Activated CD4-positive, alpha-beta memory T cell treated with anti-CD3 and anti-CD28 coated beads for 36 hours (primary cell): ENCODE results near the gene SIX6. TPM values are rescaled to one million over a fixed set of nuclear protein-coding genes. Genes with fewer than 3 reads are reported as not detected.
"Not testable (repeated sequence)": the region's sequence is repeated elsewhere in the genome, so short reads cannot be mapped to it uniquely, and the experiment has no call there.

ENCODE experiments used
- CTCF ChIA-PET: fragments of 350-600 bp; sonication (Branson Sonifier 250); formaldehyde crosslinking; loops from one replicate; lab custom pipeline; 2021; ENCODE audit warnings: antibody characterized with exemption, inconsistent platforms; lab: Charles Lee
- POLR2A ChIA-PET: fragments of 350-600 bp; sonication (Branson Sonifier 250); formaldehyde crosslinking; loops from one replicate; lab custom pipeline; 2021; ENCODE audit warnings: antibody characterized with exemption; lab: Charles Lee
- DNase-seq: peaks from one replicate; pipeline ENCODE4 v3.0.0-alpha.2; 2020
- H3K27ac Mint-ChIP-seq: one replicate; pipeline ENCODE4 v1.8.0; 2021; ENCODE audit warnings: mixed read lengths
- H3K27me3 Mint-ChIP-seq: one replicate; pipeline ENCODE4 v1.8.0; 2021; ENCODE audit warnings: mixed read lengths
- H3K36me3 Mint-ChIP-seq: one replicate; pipeline ENCODE4 v1.8.0; 2021; ENCODE audit warnings: mixed read lengths
- H3K4me1 Mint-ChIP-seq: one replicate; pipeline ENCODE4 v1.8.0; 2021; ENCODE audit warnings: low read depth, mixed read lengths
- H3K4me3 Mint-ChIP-seq: one replicate; pipeline ENCODE4 v1.8.0; 2021; ENCODE audit warnings: mild to moderate bottlenecking, mixed read lengths
- H3K9me3 Mint-ChIP-seq: one replicate; pipeline ENCODE4 v1.8.0; 2021; ENCODE audit warnings: mixed read lengths
- intact Hi-C: fragments of 100-400 bp; cut with micrococcal nuclease; formaldehyde crosslinking; loops from one replicate; pipeline ENCODE4 v1.15.1; 2023
- total RNA-seq, 2 experiments: library from RNA; stranded (reverse); gene quantifications; one replicate each; pipeline ENCODE4 v1.2.3, GENCODE V29; 2021

Gene SIX6
- not detected for total RNA-seq

DNA sequence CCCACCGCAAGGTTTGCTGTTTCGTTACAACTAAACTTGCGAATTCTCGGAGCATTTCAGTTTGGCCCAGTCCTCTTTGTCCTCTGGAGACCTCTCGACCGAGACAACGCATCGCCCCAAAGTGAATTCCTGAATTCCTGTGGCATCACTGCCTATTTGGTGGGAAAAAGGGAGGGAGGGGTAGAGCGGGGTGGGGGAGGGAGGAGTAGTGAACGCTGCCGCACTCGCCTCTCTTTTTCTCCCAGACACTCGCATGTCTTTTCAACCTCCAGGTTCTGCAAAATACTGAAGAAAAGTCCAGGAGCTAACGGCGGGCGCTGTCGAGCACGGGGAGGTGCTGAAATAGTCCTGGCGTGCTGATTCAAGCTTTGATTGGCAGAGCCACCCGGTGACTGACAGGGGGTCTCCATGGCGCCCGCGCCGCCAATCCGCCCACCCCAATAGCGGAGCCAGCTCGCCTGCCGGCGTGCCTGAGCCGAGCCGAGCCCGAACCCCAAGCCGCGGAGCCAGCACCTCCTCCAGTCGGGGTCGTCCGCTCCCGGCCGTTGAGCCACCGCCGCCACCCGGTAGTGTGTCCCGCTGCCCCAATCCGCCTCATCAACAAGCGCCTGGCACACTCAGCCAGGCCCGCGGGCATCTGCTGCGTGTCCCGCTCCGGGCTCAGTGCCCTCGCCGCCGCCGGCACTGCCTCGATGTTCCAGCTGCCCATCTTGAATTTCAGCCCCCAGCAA is at the start of gene SIX6:
SIX6 (plus strand) TSS at position 440 of the 731 bp plus-strand sequence; CDS start at position 693, 253 bp downstream.
- CTCF ChIA-PET = interaction anchor here (1.1 kb wide), 1 partner anchor 147 kb away, joined by 3 read pairs; no protein-coding TSS in a partner anchor
- Mint-ChIP-seq H3K4me3 (no peak within 1 kb of the TSS), H3K4me1 (peaks cover 22% of the 10 kb centered on the region), H3K36me3 (no peaks in the 10 kb centered on the region), H3K9me3 (no peaks in the 10 kb centered on the region), H3K27me3 (peaks cover 70% of the 10 kb centered on the region), H3K27ac (no peak within 1 kb of the TSS)
- POLR2A ChIA-PET = no interaction called here
- DNase-seq = peak; percentile 20
- intact Hi-C loops = no loop called here

DNA sequence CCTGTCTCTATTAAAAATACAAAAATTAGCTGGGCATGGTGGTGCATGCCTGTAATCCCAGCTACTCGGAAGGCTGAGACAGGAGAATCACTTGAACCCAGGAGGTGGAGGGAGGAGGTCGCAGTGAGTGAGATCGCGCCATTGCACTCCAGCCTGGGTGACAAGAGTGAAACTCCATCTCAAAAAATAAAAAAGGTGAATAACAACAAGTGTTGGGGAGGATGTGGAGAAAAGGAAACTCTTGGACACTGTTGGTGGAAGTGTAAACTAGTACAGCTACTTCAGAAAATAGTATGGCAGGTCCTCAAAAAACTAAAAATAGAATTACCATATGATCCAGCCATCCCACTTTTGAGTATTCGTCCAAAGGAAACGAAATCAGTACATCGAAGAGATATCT is 28.7 kb upstream of the SIX6 start:
- H3K9me3 Mint-ChIP-seq, POLR2A ChIA-PET, DNase-seq, H3K27ac Mint-ChIP-seq, H3K36me3 Mint-ChIP-seq, CTCF ChIA-PET, intact Hi-C loops, H3K4me1 Mint-ChIP-seq, H3K4me3 Mint-ChIP-seq: not testable (repeated sequence)
- peaks cover 13% of the 10 kb centered on the region for H3K27me3 Mint-ChIP-seq

DNA sequence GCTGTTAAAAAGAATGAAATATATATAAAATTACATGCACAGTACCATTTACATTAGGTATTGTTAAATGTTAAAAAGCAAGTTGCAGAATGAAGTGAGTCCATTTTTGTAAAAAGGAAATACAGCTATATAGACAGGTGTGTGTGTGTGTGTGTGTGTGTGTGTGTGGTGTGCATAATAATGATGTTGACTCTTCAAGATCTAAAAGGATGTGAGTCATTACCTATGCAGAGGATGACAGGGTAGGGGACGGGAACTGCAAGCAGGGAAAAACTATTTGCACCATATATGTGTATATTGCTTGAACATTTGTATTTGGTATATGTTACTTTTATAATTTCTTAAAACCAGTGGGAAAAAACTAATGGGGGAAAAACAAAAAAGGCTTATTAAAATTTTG is 26.2 kb upstream of the SIX6 start:
- no peak overlapping the region for H3K27ac Mint-ChIP-seq
- peaks cover 2% of the 10 kb centered on the region for H3K36me3 Mint-ChIP-seq
- POLR2A ChIA-PET = no interaction called here
- no peak for DNase-seq
- intact Hi-C loops = no loop called here
- H3K27me3 Mint-ChIP-seq = peaks cover 22% of the 10 kb centered on the region
- H3K9me3 Mint-ChIP-seq = peaks cover 3% of the 10 kb centered on the region
- peaks cover 3% of the 10 kb centered on the region for H3K4me1 Mint-ChIP-seq
- CTCF ChIA-PET = no interaction called here
- H3K4me3 Mint-ChIP-seq = no peak overlapping the region

DNA sequence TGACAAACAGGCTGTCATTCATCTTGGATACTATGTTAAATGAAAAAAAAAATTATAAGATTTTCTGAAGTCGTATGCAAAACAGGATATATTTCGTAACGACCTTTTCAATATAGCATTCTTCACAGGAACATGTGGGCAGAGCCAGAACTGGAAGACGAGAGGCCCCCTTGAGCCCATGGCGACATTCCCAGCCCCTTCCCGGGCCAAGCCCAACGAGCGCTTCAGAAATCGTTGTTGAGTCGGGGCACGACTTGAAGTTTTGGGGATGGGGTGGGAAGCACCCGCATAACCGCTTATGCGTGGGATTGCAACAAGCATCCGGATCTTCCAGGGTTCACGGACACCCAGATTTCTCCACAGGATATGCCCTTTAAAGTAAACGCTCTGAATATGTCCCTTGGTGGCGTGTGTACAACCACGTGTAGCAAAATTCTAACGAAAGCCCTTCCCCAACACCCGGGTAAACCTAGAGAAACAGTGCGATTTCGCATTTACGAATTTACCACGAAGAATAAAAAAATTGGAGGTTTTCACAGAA is 23.8 kb upstream of the SIX6 start:
- no peak for DNase-seq
- ChIA-PET POLR2A (no interaction called here), CTCF (interaction anchor here (0.6 kb wide), 1 partner anchor 1405 kb away, joined by 3 read pairs; no protein-coding TSS in a partner anchor)
- intact Hi-C loops = loop anchor here (5.0 kb wide), 1 partner anchor 153 kb away; no protein-coding TSS in a partner anchor
- Mint-ChIP-seq H3K4me1 (peaks cover 3% of the 10 kb centered on the region), H3K4me3 (no peak overlapping the region), H3K27me3 (peaks cover 20% of the 10 kb centered on the region), H3K9me3 (no peaks in the 10 kb centered on the region), H3K36me3 (no peaks in the 10 kb centered on the region), H3K27ac (no peak overlapping the region)

DNA sequence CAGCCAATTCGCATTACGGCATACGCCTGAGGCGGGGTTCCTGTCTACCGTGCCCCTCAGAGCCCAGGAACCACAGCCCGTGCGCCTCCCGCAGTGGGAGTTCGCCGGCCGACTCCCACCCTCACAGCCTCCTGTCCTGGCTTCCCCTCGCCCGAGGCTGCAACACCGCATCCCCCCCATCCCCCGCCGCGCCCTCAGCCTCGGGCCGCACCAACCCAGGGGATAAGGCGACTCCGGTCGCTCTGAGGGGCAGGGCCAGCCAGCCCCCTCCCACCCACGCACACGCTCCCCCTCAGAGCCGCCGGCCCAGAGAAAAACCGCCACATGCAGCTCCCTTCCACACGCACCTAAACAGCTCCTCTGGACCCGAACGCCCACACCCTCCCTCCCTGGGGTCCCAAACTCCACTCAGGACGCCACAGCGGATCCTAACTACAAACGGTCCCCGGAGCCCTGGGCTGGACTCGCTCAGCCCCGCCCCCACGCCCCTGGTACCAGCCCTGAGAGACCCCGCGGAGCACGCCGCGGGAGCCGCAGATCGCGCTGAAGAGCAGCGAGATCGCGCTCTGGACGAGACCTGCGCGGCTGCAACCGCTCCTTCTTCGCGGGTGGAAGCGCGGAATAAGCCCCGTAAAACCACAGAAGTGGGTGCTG is 23.2 kb upstream of the SIX6 start, which contains the start of gene C14orf39:
C14orf39 (minus strand) TSS at position 466 of the 654 bp plus-strand sequence. CDS start 985 bp downstream, outside the sequence.
- H3K4me1 Mint-ChIP-seq = peaks cover 3% of the 10 kb centered on the region
- intact Hi-C loops = loop anchor here (5.0 kb wide), 1 partner anchor 153 kb away; no protein-coding TSS in a partner anchor

DNA sequence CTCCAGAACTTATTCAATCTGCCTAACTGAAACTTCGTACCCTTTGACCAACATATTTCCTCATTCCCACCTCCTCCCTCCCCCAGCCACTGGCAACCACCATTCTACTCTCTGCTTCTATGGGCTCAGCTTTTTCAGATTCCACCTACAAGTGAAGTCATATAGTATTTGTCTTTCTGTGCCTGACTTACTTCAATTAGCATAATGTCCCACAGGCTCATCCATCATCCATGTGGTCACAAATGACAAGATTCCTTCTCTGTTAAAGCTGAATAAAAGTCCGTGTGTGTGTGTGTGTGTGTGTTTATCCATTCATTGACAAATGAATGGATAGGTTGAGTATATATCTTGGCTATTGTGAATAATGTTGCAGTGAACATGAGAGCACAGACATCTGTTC is 21.7 kb upstream of the SIX6 start:
- ChIA-PET CTCF (no interaction called here), POLR2A (no interaction called here)
- DNase-seq = no peak
- Mint-ChIP-seq H3K9me3 (no peaks in the 10 kb centered on the region), H3K36me3 (no peaks in the 10 kb centered on the region), H3K4me1 (peaks cover 3% of the 10 kb centered on the region), H3K4me3 (no peak overlapping the region), H3K27me3 (peaks cover 21% of the 10 kb centered on the region), H3K27ac (no peak overlapping the region)
- intact Hi-C loops = loop anchor here (5.0 kb wide), 1 partner anchor 155 kb away; no protein-coding TSS in a partner anchor

More for the DNA sequence above, 23.2 kb upstream of the SIX6 start, which contains the start of gene C14orf39:
- H3K27ac Mint-ChIP-seq = no peak within 1 kb of the TSS
- ChIA-PET POLR2A (no interaction called here), CTCF (no interaction called here)
- no peaks in the 10 kb centered on the region for H3K36me3 Mint-ChIP-seq
- no peak within 1 kb of the TSS for H3K4me3 Mint-ChIP-seq
- DNase-seq = peak; percentile 25
- peaks cover 20% of the 10 kb centered on the region for H3K27me3 Mint-ChIP-seq
- no peaks in the 10 kb centered on the region for H3K9me3 Mint-ChIP-seq

- POLR2A ChIA-PET = no interaction called here
Observed at GRCh38 chr14:60488175-60488574, 20.8 kb upstream of the SIX6 start.

DNA sequence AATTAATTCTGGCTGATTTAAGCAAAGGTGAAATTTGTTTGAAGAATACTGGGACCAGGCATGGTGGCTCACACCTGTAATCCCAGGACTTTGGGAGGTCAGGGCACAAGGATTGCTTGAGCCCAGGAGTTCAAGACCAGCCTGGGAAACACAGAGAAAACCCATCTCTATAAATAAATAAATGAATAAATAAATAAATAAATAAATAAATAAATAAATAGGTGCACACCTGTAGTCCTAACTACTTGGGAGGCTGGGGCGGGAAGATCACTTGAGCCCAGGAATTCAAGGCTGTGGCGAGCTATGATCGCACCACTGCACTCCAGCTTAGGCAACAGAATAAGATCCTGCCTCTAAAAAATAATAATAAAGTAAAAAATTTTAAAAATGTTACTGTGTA is 18.7 kb upstream of the SIX6 start:
- intact Hi-C loops = no loop called here
- H3K27ac Mint-ChIP-seq = no peak overlapping the region
- no peak overlapping the region for H3K4me3 Mint-ChIP-seq
- no peak for DNase-seq
- H3K4me1 Mint-ChIP-seq = peaks cover 2% of the 10 kb centered on the region
- peaks cover 19% of the 10 kb centered on the region for H3K27me3 Mint-ChIP-seq
- H3K36me3 Mint-ChIP-seq = no peaks in the 10 kb centered on the region
- POLR2A ChIA-PET = no interaction called here
- H3K9me3 Mint-ChIP-seq = no peaks in the 10 kb centered on the region
- CTCF ChIA-PET = no interaction called here

More at GRCh38 chr14:60488175-60488574, 20.8 kb upstream of the SIX6 start:
- Mint-ChIP-seq H3K27ac (no peak overlapping the region), H3K4me1 (peaks cover 3% of the 10 kb centered on the region), H3K27me3 (peaks cover 19% of the 10 kb centered on the region), H3K4me3 (no peak overlapping the region), H3K36me3 (no peaks in the 10 kb centered on the region), H3K9me3 (no peaks in the 10 kb centered on the region)
- intact Hi-C loops = loop anchor here (5.0 kb wide), 1 partner anchor 156 kb away; no protein-coding TSS in a partner anchor
- CTCF ChIA-PET = no interaction called here
- no peak for DNase-seq

- Mint-ChIP-seq H3K27me3 (peaks cover 8% of the 10 kb centered on the region), H3K27ac (no peak overlapping the region), H3K36me3 (no peaks in the 10 kb centered on the region), H3K4me1 (no peaks in the 10 kb centered on the region), H3K4me3 (no peak overlapping the region), H3K9me3 (no peaks in the 10 kb centered on the region)
- CTCF ChIA-PET = no interaction called here
- intact Hi-C loops = no loop called here
- POLR2A ChIA-PET = no interaction called here
- DNase-seq = no peak
Observed at GRCh38 chr14:60495946-60496345, 13.0 kb upstream of the SIX6 start.

GRCh38 chr14:60502541-60502940 is 6.4 kb upstream of the SIX6 start:
- peaks cover 38% of the 10 kb centered on the region for H3K27me3 Mint-ChIP-seq
- intact Hi-C loops = no loop called here
- H3K4me3 Mint-ChIP-seq = no peak overlapping the region
- no peaks in the 10 kb centered on the region for H3K36me3 Mint-ChIP-seq
- POLR2A ChIA-PET = no interaction called here
- CTCF ChIA-PET = no interaction called here
- no peaks in the 10 kb centered on the region for H3K9me3 Mint-ChIP-seq
- peaks cover 5% of the 10 kb centered on the region for H3K4me1 Mint-ChIP-seq
- no peak for DNase-seq
- no peak overlapping the region for H3K27ac Mint-ChIP-seq

GRCh38 chr14:60505448-60505847 is 3.5 kb upstream of the SIX6 start:
- no peaks in the 10 kb centered on the region for H3K36me3 Mint-ChIP-seq
- peaks cover 16% of the 10 kb centered on the region for H3K4me1 Mint-ChIP-seq
- DNase-seq = no peak
- no peak overlapping the region for H3K4me3 Mint-ChIP-seq
- H3K27me3 Mint-ChIP-seq = peaks cover 63% of the 10 kb centered on the region
- no peak overlapping the region for H3K27ac Mint-ChIP-seq
- no peaks in the 10 kb centered on the region for H3K9me3 Mint-ChIP-seq
- intact Hi-C loops = no loop called here
- CTCF ChIA-PET = interaction anchor here (0.5 kb wide), 1 partner anchor 35 kb away, joined by 4 read pairs; no protein-coding TSS in a partner anchor
- POLR2A ChIA-PET = no interaction called here

- POLR2A ChIA-PET = no interaction called here
- no peaks in the 10 kb centered on the region for H3K9me3 Mint-ChIP-seq
- no peak overlapping the region for H3K4me3 Mint-ChIP-seq
- intact Hi-C loops = no loop called here
- peaks cover 20% of the 10 kb centered on the region for H3K4me1 Mint-ChIP-seq
- H3K27me3 Mint-ChIP-seq = peaks cover 67% of the 10 kb centered on the region
- CTCF ChIA-PET = interaction anchor here (0.5 to 0.6 kb wide), 2 partner anchors 35 to 119 kb away, joined by 4 read pairs; no protein-coding TSS in a partner anchor
- no peak for DNase-seq
- H3K36me3 Mint-ChIP-seq = no peaks in the 10 kb centered on the region
- H3K27ac Mint-ChIP-seq = no peak overlapping the region
Observed at GRCh38 chr14:60506010-60506409, 2.9 kb upstream of the SIX6 start.
